GM23248 (cell line): ENCODE measurements around the gene TNIK.

Source experiments
- EZH2 ChIP-seq: fragments of 200-600 bp; sonication (generic); IDR thresholded peaks from 2 replicates; pipeline ENCODE4 v1.6.1; 2018; ENCODE audit warnings: antibody characterized with exemption, mild to moderate bottlenecking; ENCODE audit not compliant: insufficient read depth, poor library complexity, severe bottlenecking
- EZH2phosphoT487 ChIP-seq: fragments of 200-600 bp; sonication (generic); IDR thresholded peaks from 2 replicates; pipeline ENCODE4 v1.6.1; 2018; ENCODE audit warnings: antibody characterized with exemption, moderate library complexity, mild to moderate bottlenecking, low read depth; ENCODE audit not compliant: insufficient read depth

DNA sequence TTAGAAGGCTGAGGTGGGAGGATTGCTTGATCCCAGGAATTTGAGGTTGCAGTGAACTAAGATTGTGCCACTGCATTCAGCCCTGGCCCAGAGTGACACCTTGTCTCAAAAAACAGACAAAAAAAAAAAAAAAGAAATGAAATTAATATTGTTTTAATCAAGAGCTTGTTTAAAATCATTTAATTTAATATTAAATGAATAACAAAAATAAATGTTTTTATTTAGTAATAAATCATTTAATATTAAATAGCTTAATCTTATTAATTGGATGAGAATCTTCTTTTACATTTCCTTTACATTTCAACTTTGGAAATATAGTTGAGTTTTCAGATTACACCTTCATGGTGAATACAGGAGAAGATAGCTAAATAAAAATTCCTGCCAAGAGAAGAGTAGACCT, 29.7 kb downstream of the TNIK start:
- no peak for TF ChIP-seq EZH2
- no peak for TF ChIP-seq EZH2phosphoT487
